NCI-H1694 (cell line): ENCODE data around the gene SLFN12L.

ENCODE experiments used
- DNase-seq: peaks from one replicate; lab custom pipeline; 2025; lab: John Stamatoyannopoulos, UW

The SLFN12L gene

GRCh38 chr17:35432176-35433074 lies 105.1 kb downstream of the SLFN12L start, which contains the start of gene SLFN12:
Gene SLFN12, minus strand, starts transcription at chr17:35432500. Its CDS starts 9,472 bp downstream, at chr17:35423028.
- DNase-seq = no peak

- DNase-seq = no peak
Observed at GRCh38 chr17:35429702-35430101, 107.8 kb downstream of the SLFN12L start.

GRCh38 chr17:35428229-35428628 lies 109.2 kb downstream of the SLFN12L start:
- DNase-seq = no peak

GRCh38 chr17:35423761-35424160 lies 113.7 kb downstream of the SLFN12L start:
- no peak for DNase-seq
